BLaER1 treated with 17β-estradiol and CSF1 and Interleukin-3, amounts not matched to agents 10 nM and 100 nM (cell line): Measurements from ENCODE around the gene A3GALT2.

Experiments
- H3K27ac ChIP-seq, 11 experiments: shearing (Covaris generic); formaldehyde crosslinking; 2 replicates each; pipeline ENCODE4 v1.8.1; 2022
- H3K27me3 ChIP-seq, 11 experiments: shearing (Covaris generic); formaldehyde crosslinking; 2 replicates each; pipeline ENCODE4 v1.8.1; 2022
- H3K36me3 ChIP-seq, 11 experiments: shearing (Covaris generic); formaldehyde crosslinking; 2 replicates each; pipeline ENCODE4 v1.8.1; 2022
- H3K4me1 ChIP-seq, 10 experiments: shearing (Covaris generic); formaldehyde crosslinking; 2 replicates each; pipeline ENCODE4 v1.8.1; 2022
- H3K4me2 ChIP-seq, 11 experiments: shearing (Covaris generic); formaldehyde crosslinking; 2 replicates each; pipeline ENCODE4 v1.8.1; 2022
- H3K4me3 ChIP-seq, 10 experiments: shearing (Covaris generic); formaldehyde crosslinking; 2 replicates each; pipeline ENCODE4 v1.8.1; 2022
- H3K9ac ChIP-seq, 11 experiments: shearing (Covaris generic); formaldehyde crosslinking; 2 replicates each; pipeline ENCODE4 v1.8.1; 2022
- H3K9me3 ChIP-seq, 11 experiments: shearing (Covaris generic); formaldehyde crosslinking; replicated peaks in 1 of 11; 2 replicates each; pipeline ENCODE4 v1.8.1; 2022
- H4K20me1 ChIP-seq, 11 experiments: shearing (Covaris generic); formaldehyde crosslinking; 2 replicates each; pipeline ENCODE4 v1.8.1; 2022
- Cebpa-rat ChIP-seq, 11 experiments: shearing (Covaris generic); IDR thresholded peaks; 2 replicates each; pipeline ENCODE4 v1.8.1; 2022

A3GALT2 gene

GRCh38 chr1:33357099-33357498 lies 36.2 kb upstream of the A3GALT2 start:
- no peaks in the 10 kb centered on the region for H4K20me1 ChIP-seq
- H3K4me1 ChIP-seq, result peaks cover 15 to 51% (median 46%) of the 10 kb centered on the region in 10 experiments
- peaks cover 0 to 11% (median 5%) of the 10 kb centered on the region in 11 experiments; a peak in 6 of 22 replicates for H3K36me3 ChIP-seq
- H3K4me3 ChIP-seq, result no peak overlapping the region
- no peak overlapping the region for H3K4me2 ChIP-seq
- TF ChIP-seq Cebpa-rat (IDR thresholded peaks at IDR 0.05), result no peak
- peaks cover 0 to 12% (median 6%) of the 10 kb centered on the region in 11 experiments; a peak in 5 of 22 replicates for H3K9me3 ChIP-seq
- no peak overlapping the region for H3K27ac ChIP-seq
- no peaks in the 10 kb centered on the region for H3K27me3 ChIP-seq
- H3K9ac ChIP-seq, result no peak overlapping the region

DNA sequence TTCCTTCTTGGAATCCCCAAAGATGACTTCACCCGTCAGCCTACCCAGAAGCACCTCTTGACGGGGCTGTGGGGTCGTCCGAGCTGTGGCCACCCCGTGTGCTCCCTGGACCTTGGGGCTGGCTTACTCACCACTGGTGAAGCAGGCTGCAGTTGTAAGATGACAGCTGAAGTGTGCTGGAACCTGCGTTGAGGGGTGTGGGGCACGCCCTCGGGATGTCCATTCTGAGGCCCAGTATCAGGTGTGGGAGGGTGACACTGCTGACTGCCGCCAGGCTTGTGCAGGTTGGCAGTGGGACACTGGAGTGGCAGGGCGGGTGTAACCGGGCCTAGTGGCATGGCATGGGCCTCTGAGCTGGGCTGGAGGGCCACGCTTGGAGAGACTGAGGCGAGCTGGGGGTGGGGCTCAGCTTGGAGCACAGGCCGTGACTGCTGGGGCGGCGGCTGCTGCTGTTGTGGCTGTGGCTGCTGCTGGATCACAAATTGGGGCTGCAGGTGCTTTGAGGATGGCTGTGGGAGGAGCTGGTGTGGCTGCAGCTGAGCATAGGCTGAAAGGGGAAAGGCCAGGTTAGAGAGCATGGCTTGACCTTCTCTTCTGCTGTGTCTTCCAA lies 33.9 kb upstream of the A3GALT2 start:
- Histone ChIP-seq H3K4me3 (no peak overlapping the region), H3K9ac (peak overlapping the region in 4 of 11 experiments; percentile 0 to 37 (median 32); a peak in 4 of 22 replicates), H3K27me3 (no peaks in the 10 kb centered on the region), H3K36me3 (peaks cover 0 to 11% (median 5%) of the 10 kb centered on the region in 11 experiments; a peak in 6 of 22 replicates), H3K9me3 (peaks cover 0 to 12% (median 6%) of the 10 kb centered on the region in 11 experiments; a peak in 5 of 22 replicates), H3K4me2 (peak overlapping the region in 10 of 11 experiments; percentile 15 to 80 (median 63); a peak in 19 of 22 replicates), H4K20me1 (no peaks in the 10 kb centered on the region), H3K4me1 (peaks cover 13 to 47% (median 41%) of the 10 kb centered on the region in 10 experiments), H3K27ac (peak overlapping the region in 3 of 11 experiments; percentile 4 to 43 (median 16); a peak in 2 of 22 replicates)
- TF ChIP-seq Cebpa-rat (IDR thresholded peaks at IDR 0.05), result no peak

- peaks cover 13 to 44% (median 41%) of the 10 kb centered on the region in 10 experiments for H3K4me1 ChIP-seq
- peak overlapping the region in 7 of 11 experiments; percentile 1 to 80 (median 76); a peak in 8 of 22 replicates for H3K4me2 ChIP-seq
- no peak overlapping the region for H3K4me3 ChIP-seq
- H3K27ac ChIP-seq, result no peak overlapping the region
- H3K36me3 ChIP-seq, result peaks cover 0 to 11% (median 4%) of the 10 kb centered on the region in 11 experiments; a peak in 5 of 22 replicates
- H4K20me1 ChIP-seq, result peaks cover under 1 to 10% (median 6%) of the 10 kb centered on the region in 11 experiments; a peak in 15 of 22 replicates
- TF ChIP-seq Cebpa-rat (IDR thresholded peaks at IDR 0.05), result no peak
- peaks cover 0 to 12% (median 6%) of the 10 kb centered on the region in 11 experiments; a peak in 5 of 22 replicates for H3K9me3 ChIP-seq
- no peaks in the 10 kb centered on the region for H3K27me3 ChIP-seq
- no peak overlapping the region; a peak in 1 of 22 replicates for H3K9ac ChIP-seq
Observed at GRCh38 chr1:33353531-33353930, 32.6 kb upstream of the A3GALT2 start.

DNA sequence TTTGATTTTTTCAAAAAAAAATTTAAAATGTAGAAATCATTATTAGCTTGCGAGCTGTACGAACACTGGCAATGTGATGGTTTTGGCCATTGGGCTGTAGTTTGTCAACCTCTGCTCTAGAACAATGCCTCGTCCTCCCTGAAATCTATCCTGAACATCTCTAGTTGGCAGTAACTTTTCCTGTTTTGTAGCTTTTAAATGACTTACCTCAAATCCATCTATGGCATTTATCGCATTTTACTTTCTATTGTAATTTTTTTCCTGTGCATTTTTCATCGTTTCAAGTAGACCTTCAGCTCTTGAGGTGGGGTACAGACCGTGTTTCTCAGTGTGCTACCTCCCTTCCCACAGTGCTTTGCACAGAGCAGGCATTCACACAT lies 30.4 kb upstream of the A3GALT2 start:
- peak overlapping the region in 2 of 11 experiments; percentile 99; a peak in 3 of 22 replicates for H3K9ac ChIP-seq
- TF ChIP-seq Cebpa-rat (IDR thresholded peaks at IDR 0.05), result no peak
- peaks cover 0 to 10% (median 5%) of the 10 kb centered on the region in 11 experiments; a peak in 5 of 22 replicates for H3K36me3 ChIP-seq
- H4K20me1 ChIP-seq, result peaks cover 21 to 33% (median 27%) of the 10 kb centered on the region in 11 experiments; a peak in 19 of 22 replicates
- peak overlapping the region; percentile 88 to 98 (median 94); a peak in 21 of 22 replicates for H3K4me2 ChIP-seq
- H3K4me3 ChIP-seq, result peak overlapping the region in 3 of 10 experiments; percentile 89 to 97 (median 91); a peak in 4 of 20 replicates
- H3K4me1 ChIP-seq, result peaks cover 32 to 66% (median 63%) of the 10 kb centered on the region in 10 experiments
- peak overlapping the region in 1 of 11 experiments; percentile 99; a peak in 1 of 22 replicates for H3K27ac ChIP-seq
- H3K9me3 ChIP-seq, result no peaks in the 10 kb centered on the region
- H3K27me3 ChIP-seq, result no peaks in the 10 kb centered on the region

DNA sequence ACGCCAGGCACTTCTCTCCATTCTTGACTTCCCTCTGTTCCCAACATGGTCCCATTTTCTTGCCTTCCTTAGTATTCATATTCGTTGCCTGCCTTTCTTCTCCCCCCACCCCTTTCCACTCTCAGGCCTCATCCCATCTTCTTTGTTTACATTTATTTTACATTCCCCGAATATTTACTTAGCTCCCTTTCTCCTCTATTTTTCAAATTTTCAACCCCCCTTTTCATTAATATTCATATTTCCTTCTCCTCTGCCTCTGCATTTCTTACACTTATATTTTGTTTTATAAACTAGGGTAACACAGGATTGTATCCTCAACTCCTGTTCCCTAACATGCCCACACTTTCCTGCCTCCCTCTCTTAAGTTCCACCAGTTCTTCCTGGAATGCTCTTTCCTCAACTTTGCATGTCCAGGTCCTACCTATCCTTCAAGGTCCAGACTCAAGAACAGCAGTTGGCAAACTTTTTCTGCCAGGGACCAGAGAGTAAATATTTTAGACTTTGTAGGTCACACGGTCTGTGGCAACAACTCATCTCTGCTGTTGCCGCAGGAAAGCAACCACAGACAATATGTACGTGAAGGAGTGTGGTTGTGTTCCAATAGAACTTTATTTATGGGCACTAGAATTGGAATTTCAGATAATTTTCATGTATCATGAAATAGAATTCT lies 29.8 kb upstream of the A3GALT2 start:
- peak overlapping the region; percentile 84 to 99 (median 97) for H3K27ac ChIP-seq
- peak overlapping the region; percentile 88 to 98 (median 94) for H3K4me2 ChIP-seq
- H3K36me3 ChIP-seq, result peaks cover 0 to 11% (median 5%) of the 10 kb centered on the region in 11 experiments; a peak in 6 of 22 replicates
- H3K27me3 ChIP-seq, result no peaks in the 10 kb centered on the region
- peaks cover 35 to 71% (median 68%) of the 10 kb centered on the region in 10 experiments for H3K4me1 ChIP-seq
- peak overlapping the region; percentile 82 to 100 (median 99); a peak in 21 of 22 replicates for H3K9ac ChIP-seq
- peak overlapping the region; percentile 88 to 97 (median 92) for H3K4me3 ChIP-seq
- no peaks in the 10 kb centered on the region for H3K9me3 ChIP-seq
- peaks cover 21 to 38% (median 30%) of the 10 kb centered on the region in 11 experiments; a peak in 19 of 22 replicates for H4K20me1 ChIP-seq
- no peak for TF ChIP-seq Cebpa-rat (IDR thresholded peaks at IDR 0.05)

DNA sequence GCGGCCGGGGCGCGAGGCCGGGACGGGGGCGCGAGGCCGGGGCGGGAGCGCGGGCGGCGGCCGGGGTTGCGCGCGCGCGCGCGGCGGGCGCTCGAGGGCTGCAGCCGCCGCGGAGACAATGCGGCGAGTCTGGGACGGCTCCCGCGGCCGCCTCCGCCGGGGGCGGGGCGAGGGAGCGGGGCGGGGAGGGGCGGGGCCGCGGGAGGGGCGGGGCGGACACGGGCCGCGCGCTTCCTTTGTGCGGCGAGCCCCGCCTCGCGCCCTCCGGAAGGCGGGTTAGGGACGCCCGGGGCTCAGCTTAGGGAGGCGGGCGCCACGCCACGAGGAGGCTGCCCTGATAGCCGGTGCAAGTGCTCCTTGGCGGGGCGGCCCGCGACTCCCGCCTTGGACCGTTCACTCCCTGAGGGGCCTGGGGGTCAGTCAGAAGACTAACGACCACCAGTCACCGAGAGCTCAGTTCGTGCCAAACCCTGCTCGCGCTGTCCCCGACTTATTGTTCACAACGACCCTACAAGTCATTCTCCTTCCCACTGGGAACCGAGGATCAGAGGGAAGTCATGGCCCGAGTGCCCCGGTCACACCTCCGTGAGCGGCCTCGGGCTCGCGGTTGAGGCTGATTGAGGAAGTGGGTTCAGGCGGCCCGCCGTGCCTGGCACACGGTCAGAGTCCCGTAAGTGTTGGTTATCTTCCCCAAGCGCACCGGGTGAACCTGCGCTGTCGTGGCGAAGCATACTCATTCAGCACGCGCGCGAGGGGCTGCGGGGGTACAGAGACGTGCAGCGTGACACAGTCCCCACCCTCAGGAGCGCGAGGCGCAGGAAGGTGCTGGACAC lies 29.1 kb upstream of the A3GALT2 start:
- peak overlapping the region; percentile 98 to 100 (median 99) for H3K9ac ChIP-seq
- no peak for TF ChIP-seq Cebpa-rat (IDR thresholded peaks at IDR 0.05)
- H3K4me3 ChIP-seq, result peak overlapping the region; percentile 88 to 97 (median 92)
- H3K9me3 ChIP-seq, result no peaks in the 10 kb centered on the region
- H3K4me2 ChIP-seq, result peak overlapping the region; percentile 90 to 98 (median 97)
- H3K4me1 ChIP-seq, result peaks cover 39 to 71% (median 68%) of the 10 kb centered on the region in 10 experiments
- peaks cover 0 to 18% (median 10%) of the 10 kb centered on the region in 11 experiments; a peak in 9 of 22 replicates for H3K36me3 ChIP-seq
- no peaks in the 10 kb centered on the region for H3K27me3 ChIP-seq
- H4K20me1 ChIP-seq, result peaks cover 22 to 45% (median 37%) of the 10 kb centered on the region in 11 experiments; a peak in 19 of 22 replicates
- peak overlapping the region; percentile 92 to 99 (median 98) for H3K27ac ChIP-seq

GRCh38 chr1:33349081-33349759 lies 28.3 kb upstream of the A3GALT2 start:
- H3K36me3 ChIP-seq, result peaks cover 0 to 25% (median 15%) of the 10 kb centered on the region in 11 experiments; a peak in 14 of 22 replicates
- H3K27me3 ChIP-seq, result no peaks in the 10 kb centered on the region
- peak overlapping the region; percentile 88 to 98 (median 96) for H3K4me2 ChIP-seq
- TF ChIP-seq Cebpa-rat (IDR thresholded peaks at IDR 0.05), result no peak
- peak overlapping the region; percentile 88 to 97 (median 92) for H3K4me3 ChIP-seq
- H3K9ac ChIP-seq, result peak overlapping the region; percentile 98 to 100 (median 99)
- H4K20me1 ChIP-seq, result peaks cover 26 to 53% (median 45%) of the 10 kb centered on the region in 11 experiments; a peak in 19 of 22 replicates
- peak overlapping the region; percentile 92 to 99 (median 98) for H3K27ac ChIP-seq
- H3K9me3 ChIP-seq, result no peaks in the 10 kb centered on the region
- H3K4me1 ChIP-seq, result peaks cover 42 to 71% (median 68%) of the 10 kb centered on the region in 10 experiments
